C4-2B (cell line): ENCODE data around the gene KCNMA1.

ENCODE experiments used
- CTCF ChIP-seq: fragments of 450-650 bp; conservative IDR thresholded peaks from 2 replicates; pipeline ENCODE4 v1.5.1; 2017; ENCODE audit warnings: mild to moderate bottlenecking
- ZFX ChIP-seq: fragments of 450-650 bp; IDR thresholded peaks from 2 replicates; pipeline ENCODE4 v1.6.1; 2017

DNA sequence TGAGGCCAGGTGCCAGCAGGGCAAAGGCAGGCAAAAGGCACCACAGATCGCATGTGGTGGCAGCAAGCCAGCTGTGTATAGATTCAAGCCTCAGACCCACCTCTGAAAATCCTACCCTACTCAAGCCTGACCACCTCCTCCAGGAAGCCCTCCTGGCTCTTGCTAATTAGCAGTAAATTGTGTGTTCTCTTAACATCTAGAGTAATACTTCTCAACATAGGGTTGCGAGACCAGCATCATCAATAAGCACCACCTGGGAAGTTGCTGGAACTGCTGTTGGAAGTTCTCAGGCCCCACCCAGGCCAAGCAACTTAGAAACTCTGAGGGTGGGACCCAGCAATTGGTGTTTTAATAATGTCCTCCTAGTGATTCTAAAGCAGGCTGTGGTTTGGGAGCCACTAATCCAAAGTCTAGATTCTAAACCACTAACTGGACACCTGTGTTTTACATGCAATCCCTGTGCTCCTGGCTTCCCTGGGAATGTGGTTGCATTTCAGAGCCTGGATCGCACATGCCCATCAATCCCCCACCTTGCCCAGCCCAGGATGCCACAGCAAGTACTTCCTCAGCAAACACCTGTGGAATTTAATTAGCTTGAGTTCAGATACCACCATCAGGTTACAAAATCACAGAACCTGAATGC, 46.2 kb downstream of the KCNMA1 start:
- TF ChIP-seq CTCF = no peak
- no peak for TF ChIP-seq ZFX
